Pericardium fibroblast (primary cell): ENCODE data around the gene NOS3. TPM values are rescaled to one million over a fixed set of nuclear protein-coding genes. Genes with fewer than 3 reads are reported as not detected.

Experiments
- total RNA-seq: library from RNA; depleted of rRNA; stranded (reverse); fragments of >200 nt; gene quantifications from 2 replicates; pipeline ENCODE4 v1.2.3, GENCODE V29; 2015

NOS3 gene
- total RNA-seq: 2.9 and 3.5 TPM in 2 replicates

GRCh38 chr7:150990416-150991186, at the start of gene NOS3:
TSS of gene NOS3 (plus strand) at chr7:150991017. CDS start at chr7:150993804, 2,787 bp downstream.

GRCh38 chr7:150978126-150978789, 12.6 kb upstream of the NOS3 start, which contains the start of gene KCNH2:
TSS of gene KCNH2 (minus strand) at chr7:150978321. CDS start at chr7:150977913, 408 bp downstream.

DNA sequence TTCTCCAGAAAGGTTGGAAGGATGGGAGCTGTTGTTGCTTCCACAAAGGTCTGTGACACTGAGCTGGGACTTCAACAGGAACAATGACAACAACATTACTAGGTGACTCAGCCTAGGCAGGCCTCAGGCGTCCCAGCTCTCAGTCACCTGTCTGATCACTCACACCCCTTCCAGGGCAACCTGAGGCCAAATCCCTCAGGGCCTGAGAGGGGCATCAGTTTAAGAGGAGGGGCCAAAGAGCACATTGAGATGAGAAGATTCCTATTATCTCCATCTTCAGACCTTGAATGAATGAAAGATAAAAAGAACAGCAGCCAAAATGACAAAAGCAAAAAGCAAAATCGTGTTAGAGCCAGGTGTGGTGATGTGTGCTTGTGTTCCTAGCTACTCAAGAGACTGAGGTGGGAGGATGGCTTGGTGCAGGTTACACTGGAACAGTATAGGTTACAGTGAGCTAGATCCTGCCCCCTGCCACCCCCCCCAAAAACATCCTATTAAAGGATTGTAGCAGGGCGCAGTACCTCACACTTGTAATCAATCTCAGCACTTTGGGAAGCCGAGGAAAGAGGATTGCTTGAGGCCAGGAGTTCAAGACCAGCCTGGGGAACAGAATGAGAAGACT, 33.7 kb downstream of the NOS3 start, which contains the start of gene ATG9B:
Gene ATG9B (minus strand): TSS at position 60 of the 622 bp plus-strand sequence. CDS start 71 bp downstream, outside the sequence.

GRCh38 chr7:151028131-151028947, 37.5 kb downstream of the NOS3 start, which contains the start of gene ABCB8:
TSS of gene ABCB8 (plus strand) at chr7:151028450. CDS start at chr7:151028516, 66 bp downstream.

DNA sequence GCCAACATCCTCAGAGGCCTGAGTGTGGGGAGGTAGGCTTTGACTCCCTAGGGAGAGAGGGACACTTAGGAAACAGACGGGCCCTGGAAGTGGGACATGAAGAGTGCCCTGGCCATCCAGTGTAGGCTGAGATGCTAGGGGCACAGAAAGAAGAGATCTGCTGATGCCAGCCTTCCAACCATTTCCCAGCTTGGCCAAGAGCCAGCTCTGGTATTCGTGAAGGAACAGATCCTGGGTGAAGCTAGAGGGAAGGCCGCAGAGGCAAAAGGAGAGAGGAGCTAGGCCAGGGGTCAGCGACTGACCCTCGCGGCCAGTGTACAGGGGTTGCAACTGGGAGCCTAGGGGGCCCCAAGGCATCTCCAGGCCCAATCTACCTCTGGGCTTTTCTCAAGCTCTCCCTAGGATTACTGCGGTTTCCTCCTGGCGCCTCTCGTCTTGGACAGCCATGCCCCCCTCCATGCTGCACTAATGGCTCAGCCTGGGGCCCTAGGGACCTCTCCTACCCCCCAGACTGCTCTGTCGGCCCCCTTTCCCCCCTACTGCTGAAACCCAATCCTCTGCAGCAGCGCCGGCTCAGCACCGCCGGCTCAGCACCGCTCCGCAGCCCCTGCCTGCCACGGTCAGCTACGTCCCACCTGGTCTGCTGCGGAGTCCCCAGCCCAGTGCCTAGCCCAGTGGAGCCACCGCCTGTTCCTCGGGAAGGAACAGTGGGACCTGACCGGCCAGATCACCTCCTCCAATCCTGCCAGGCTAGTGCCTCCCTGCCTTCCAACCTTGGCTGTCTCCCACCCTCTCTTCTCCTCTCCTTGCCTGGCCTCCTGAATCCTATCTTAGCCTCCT, 57.4 kb downstream of the NOS3 start, which contains the start of gene ASIC3:
Gene ASIC3 (plus strand): TSS at position 556 of the 840 bp plus-strand sequence. CDS start 355 bp downstream, outside the sequence.

GRCh38 chr7:151057506-151057988, 66.7 kb downstream of the NOS3 start, which contains the start of gene CDK5:
TSS of gene CDK5 (minus strand) at chr7:151057897. CDS start at chr7:151057848, 49 bp downstream.

GRCh38 chr7:151059367-151060112, 68.7 kb downstream of the NOS3 start, which contains the start of gene SLC4A2:
TSS of gene SLC4A2 (plus strand) at chr7:151059589. CDS start at chr7:151061988, 2,399 bp downstream.

Other genes with a start within 250 kb of the NOS3 start
- gene TMEM176B, start 190.7 kb upstream of the NOS3 start, total RNA-seq: 2.2 and 12.2 TPM in 2 replicates
- gene TMEM176A, start 190.2 kb upstream of the NOS3 start, total RNA-seq: 4.1 and 6.2 TPM in 2 replicates
- gene AOC1, start 138.5 kb upstream of the NOS3 start, total RNA-seq: not detected in 2 replicates
- gene KCNH2, start 12.7 kb upstream of the NOS3 start, total RNA-seq: 0.12 and 0.34 TPM in 2 replicates
- gene ATG9B, start 33.5 kb downstream of the NOS3 start, total RNA-seq: 0.12 TPM in 1 of 2 replicates, not detected in the other
- 21.6 and 30.9 TPM in 2 replicates for gene ABCB8, start 37.4 kb downstream of the NOS3 start, total RNA-seq
- 0.17 and 0.47 TPM in 2 replicates for gene ASIC3, start 57.5 kb downstream of the NOS3 start, total RNA-seq
- 11.8 and 15.2 TPM in 2 replicates for gene CDK5, start 66.9 kb downstream of the NOS3 start, total RNA-seq
- gene SLC4A2, start 68.6 kb downstream of the NOS3 start, total RNA-seq: 111 and 200 TPM in 2 replicates
- 72.9 and 100 TPM in 2 replicates for gene FASTK, start 89.8 kb downstream of the NOS3 start, total RNA-seq
- 44.2 and 46.4 TPM in 2 replicates for gene TMUB1, start 92.5 kb downstream of the NOS3 start, total RNA-seq
- 28.1 and 37.1 TPM in 2 replicates for gene AGAP3, start 95.5 kb downstream of the NOS3 start, total RNA-seq
- gene GBX1, start 176.7 kb downstream of the NOS3 start, total RNA-seq: not detected in 2 replicates
- gene ASB10, start 196.2 kb downstream of the NOS3 start, total RNA-seq: not detected in 2 replicates
- not detected in 2 replicates for gene H2BK1, start 219.5 kb downstream of the NOS3 start, total RNA-seq
- 34.2 and 43.7 TPM in 2 replicates for gene ABCF2, start 236.2 kb downstream of the NOS3 start, total RNA-seq
- gene CHPF2, start 241.5 kb downstream of the NOS3 start, total RNA-seq: 56.2 and 89.6 TPM in 2 replicates